ENCODE data around the gene FCN2.

DNA sequence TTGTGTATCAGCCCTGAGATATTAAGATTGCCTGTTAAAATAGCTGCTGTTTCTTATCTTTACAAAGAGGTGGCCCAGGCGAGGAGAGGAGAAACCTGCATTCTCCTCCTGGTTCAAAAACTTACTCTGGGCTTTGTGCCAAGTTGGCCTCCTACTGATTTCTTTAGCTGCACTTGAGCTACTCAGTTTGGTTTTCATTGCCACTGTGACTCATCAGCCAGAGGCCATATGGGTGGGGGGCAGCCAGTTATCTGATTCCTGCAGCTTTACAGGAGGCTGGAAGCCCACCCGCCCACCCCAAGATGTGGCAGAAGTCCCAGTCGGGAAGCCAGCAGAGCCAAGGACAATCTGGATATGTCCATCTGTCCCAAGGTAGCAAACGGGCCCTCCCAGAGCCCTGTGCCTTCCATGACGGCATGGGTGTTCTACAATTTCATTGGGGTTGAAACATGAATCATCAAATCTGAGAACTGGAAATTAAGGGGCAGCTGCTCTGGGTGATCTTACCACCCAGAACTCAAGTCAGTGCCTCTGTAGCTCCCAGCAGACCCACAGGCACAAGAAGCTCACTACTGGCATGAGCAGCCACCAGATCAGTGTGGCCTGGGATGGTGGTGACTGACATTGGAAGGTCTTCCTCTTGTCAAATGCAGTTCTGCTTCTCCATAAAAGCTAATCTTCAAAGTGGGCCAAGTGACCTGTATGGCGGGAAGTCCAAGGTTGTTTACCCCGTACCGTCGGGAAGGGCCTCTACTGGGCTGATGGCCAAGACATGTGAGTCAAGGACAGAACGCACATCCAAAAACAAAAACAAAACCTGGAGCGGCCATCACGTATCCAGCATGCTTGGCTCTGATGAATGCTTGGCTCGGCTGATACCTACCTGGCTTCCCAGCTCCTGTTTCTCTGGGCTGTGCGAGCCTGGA is 15.6 kb downstream of the FCN2 start:
- TF ChIP-seq, protein P1, sequence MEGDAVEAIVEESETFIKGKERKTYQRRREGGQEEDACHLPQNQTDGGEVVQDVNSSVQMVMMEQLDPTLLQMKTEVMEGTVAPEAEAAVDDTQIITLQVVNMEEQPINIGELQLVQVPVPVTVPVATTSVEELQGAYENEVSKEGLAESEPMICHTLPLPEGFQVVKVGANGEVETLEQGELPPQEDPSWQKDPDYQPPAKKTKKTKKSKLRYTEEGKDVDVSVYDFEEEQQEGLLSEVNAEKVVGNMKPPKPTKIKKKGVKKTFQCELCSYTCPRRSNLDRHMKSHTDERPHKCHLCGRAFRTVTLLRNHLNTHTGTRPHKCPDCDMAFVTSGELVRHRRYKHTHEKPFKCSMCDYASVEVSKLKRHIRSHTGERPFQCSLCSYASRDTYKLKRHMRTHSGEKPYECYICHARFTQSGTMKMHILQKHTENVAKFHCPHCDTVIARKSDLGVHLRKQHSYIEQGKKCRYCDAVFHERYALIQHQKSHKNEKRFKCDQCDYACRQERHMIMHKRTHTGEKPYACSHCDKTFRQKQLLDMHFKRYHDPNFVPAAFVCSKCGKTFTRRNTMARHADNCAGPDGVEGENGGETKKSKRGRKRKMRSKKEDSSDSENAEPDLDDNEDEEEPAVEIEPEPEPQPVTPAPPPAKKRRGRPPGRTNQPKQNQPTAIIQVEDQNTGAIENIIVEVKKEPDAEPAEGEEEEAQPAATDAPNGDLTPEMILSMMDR (conservative IDR thresholded peaks at IDR 0.05; ENCODE audit: low read length): no peak
- TF ChIP-seq EZH2phosphoT487 (IDR thresholded peaks at IDR 0.05; ENCODE audit: borderline replicate concordance, low read depth, low read length): no peak

Measured in OCI-LY7 (cell line).